ENCODE data around the gene SEMA3F. TPM values are rescaled to one million over a fixed set of nuclear protein-coding genes. Genes with fewer than 3 reads are reported as not detected.

SEMA3F gene
- total RNA-seq, 1 donor from 2014 or later, result 73.6 TPM

DNA sequence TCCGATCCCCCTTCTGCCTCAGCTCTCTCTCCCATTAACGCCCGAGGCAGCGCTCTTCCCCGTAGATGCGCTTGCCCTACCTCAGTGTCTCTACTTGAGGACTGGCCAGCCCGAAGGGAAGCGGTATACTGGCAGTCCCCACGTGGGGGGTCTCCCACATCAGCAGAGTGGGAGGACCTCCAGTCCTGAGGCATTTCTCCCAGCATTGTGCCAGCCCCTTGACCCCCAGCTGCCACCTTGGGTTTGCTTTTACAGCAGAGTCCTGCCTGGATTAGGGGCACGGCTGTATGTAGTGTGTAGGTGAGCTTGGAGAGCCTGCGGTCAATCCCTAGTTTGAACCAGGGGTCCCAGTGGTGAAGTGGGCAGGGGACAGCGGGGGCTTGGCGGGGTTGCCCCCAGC is 767 bp downstream of the SEMA3F start:
- DNase-seq (ENCODE audit: low read depth, low spot score), result no peak

DNA sequence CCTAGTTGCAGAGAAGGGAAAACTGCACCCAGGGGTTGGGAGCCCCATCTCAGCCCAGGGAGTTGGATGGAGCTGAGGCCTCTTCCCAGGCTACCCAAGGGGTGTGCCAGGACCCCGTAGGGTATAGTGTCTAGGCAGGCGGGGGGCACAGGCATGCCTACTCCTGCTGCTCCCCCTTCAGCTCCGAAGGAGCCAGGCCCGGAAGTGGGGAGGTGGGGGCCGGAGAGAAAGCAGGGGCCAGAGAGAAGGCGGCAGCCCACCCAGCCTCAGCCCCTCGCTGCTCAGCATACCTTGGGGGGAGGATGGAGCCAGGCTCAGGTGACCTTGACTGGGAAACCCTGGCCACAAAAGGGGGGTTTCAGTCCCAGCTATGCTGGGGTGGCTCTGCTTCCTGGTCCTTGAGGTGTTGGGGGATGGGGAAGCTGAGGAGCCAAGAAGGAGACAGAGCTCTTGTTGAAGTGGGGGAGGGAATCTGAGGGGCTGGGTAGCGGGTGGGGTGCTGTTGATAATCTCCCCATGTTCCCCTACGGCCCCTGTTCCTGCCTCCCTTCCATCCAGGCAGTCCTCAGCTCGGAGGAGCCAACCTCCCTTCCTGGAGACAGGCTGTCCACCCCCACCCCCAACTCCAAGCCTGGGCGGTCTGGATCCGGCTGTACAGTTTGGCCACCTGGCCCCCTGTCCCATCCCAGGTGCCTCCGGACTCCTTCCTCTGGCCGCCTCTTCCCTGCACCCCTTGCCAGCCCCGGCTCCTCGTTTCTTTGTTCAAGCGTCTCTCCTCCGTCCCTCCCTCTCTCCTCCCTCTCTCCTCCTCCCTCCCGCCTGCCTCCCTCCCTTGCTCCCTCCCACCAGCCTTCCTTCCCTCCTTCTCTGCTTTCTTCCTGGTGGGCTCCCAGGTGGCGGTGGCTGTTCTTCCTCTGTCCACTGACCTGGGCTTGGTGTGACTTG is 1.7 kb downstream of the SEMA3F start:
- DNase-seq (ENCODE audit: low read depth, low spot score), result no peak

DNA sequence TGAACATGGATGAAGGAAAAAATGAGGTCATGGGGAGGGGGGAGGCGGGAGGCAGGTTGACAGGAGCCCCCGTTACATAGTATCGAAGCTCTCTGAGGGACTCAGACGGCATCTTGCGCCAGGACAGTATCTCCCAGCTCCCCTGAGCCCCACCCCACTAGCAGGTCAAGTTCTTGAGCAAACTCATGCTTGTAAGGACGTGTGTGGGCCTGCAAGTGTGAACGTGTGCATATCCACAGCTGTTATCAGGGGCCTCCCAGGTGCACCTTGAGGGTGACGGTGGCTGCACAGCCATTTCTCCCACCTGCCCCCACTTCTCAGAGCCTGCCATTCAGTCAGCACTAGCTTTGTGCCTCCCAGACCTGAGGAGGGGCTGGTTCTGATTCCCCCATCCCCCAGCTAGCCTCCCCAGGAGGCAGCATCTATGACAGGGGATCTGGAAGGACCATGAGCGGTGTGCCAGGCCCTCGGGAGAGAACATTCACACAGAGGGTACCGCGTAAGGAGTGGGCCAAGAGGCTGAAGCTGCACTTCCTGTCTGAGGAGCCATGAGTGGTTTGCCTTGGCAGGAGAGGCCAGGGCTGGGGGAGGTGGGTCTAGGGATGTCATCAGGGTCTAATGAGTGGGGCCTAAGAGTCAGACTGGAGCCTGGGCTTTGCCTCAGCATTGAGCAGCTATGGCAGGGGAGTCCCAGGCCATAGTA is 2.9 kb downstream of the SEMA3F start:
- DNase-seq (ENCODE audit: low read depth, low spot score), result no peak

DNA sequence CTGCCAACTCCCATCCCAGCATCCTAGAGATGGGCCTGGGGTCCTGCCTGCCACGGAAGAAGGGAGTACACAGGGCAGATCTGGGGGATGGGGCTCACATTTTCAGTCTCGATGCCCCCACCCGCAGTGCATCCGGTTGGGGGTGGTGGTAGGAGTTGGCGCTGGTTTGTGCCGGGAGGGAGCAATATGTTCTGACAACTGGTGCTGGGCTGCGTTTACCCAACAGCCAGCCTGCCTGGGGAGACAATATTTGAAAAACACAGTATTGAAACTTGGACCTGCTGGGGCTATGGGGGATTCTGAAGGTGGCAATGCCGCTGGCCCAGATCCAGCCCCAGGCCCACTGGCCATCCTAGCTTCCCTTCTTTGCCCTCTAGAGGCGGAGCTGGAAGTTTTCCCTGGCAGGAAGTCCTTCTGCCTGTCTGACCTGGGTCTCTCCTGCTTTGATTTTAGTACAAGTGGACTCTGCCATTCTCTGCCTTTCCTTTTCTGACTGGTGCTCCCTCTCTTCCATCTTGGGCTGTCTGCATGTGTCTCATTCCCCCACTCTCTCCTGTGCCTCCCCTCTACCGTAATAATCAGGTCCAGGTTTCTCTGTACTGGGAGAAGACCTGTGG is 3.5 kb downstream of the SEMA3F start:
- no peak for DNase-seq (ENCODE audit: low read depth, low spot score)

DNA sequence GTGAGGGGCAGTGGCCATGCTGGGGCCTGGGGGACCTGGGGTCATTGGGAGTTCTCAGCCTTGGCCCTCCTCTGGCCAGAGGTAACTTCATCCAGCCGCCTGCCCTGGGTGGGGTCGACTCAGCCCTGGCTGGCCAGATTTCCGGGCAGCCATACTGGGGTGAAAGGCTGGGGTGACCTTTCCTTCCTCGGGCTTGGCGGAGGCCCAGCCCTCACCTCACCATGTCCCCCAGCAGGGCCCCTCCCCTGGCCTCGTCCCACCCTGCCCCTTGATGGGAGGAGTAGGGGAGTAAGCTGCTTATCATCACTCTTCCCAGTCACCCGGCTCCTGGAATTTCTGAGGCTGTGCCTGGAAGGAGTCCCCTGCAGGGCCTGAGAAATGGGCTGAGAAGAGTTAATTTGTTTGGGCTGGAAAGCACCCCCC is 5.4 kb downstream of the SEMA3F start:
- DNase-seq (ENCODE audit: low read depth, low spot score), result no peak

DNA sequence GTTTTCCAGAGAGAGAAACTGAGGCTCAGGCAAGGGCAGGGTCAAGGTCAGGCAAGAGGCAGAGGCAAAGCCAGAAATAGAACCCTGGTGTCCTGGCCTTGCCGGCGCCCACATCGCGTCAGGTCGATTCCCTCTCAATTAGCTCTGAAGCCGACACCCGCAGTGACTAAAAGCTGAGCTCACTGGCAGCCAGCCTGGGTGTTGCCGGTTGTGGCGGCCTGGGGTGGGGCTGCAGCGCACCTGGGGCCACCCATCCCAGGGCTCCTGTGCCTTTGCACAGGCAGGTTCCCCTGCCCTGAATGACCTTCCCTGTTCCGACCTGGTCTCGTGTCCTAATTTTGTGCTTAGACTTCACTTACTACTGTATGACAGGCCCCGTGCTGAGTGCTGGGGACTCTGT is 6.2 kb downstream of the SEMA3F start:
- no peak for DNase-seq (ENCODE audit: low read depth, low spot score)

DNA sequence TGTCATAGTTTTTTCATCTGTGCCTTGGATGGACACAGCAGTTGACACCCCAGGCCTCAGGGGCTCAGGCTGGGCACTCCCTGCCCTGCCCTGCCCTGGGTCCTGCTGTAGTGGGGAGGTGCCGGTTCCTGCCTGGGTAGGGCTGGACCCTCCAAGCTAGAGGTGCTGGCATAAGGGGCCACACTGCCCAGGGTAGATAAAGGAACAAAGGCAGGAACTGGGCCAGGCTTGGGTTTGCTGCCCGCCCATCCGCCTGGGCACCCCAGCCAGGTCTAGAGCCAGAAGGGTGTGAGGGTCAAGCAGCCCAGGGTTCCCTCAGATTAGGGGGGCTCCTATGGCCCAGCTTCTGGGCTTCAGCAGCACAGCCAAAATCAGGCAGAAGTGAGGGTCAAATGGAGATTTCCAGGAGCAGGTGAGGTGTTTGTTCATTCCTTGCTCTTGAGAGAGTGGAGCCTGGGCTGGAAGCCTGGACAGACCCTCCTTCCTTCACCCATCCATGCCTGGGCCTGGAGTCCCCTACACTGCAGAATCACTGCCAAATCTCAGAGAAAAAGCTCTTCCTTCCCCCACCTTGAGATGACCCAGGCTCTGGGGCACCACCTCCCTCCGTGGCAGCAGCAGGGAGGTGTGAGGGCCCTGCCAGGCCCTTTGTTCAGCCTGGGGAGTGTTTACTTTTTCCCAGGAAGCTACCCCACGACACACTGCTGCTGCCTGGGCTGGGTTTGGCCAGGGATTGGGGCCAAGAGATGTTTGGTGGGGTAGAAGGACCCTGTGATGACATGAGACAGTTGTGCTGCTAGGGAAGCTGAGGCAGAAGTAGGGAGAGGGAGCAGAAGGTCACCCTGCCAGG is 7.1 kb downstream of the SEMA3F start:
- DNase-seq (ENCODE audit: low read depth, low spot score), result no peak

DNA sequence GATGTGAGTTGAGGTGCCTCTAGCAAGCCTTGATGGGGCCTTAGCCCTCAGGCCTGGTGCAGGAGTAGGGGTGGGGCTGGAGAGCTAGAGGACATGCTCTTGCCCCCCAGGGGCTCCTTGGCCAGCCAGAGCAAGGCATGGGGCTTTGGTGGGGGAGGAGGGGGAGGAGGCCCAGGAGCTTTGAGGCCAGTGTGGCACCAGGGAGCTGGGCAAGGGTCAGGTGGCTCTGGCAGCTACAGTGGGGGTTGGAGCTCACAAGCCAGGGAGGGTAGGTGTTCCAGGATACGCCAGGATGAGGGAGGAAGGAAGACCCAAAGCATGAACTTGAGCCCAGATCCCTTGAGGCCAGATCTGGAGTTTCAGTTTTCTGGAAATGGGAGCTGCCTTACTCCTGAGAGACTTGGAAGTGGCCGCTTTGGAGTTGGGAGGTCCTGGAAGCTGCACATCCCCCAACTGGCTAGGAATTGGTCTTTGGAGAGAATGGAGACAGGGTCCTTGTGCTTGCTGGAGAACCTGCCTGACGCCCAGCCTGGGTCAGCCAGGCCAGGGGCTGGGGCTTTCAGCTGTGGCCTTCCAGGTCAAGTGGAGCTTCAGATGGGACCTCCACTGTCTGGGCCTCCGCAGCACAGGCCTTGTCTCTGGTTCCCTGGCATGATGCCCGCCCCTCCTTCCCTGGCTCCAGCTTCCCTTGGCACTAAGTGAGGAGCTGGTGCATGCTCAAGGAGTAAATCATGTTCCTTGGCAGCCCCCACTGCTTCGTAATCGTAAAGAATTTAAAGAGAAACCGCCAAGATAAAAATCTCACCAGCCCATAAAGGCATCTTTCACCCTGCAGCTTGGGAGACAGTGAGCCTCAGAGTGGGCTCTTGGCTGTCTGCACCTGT is 8.7 kb downstream of the SEMA3F start:
- peak; percentile 49 for DNase-seq (ENCODE audit: low read depth, low spot score)

DNA sequence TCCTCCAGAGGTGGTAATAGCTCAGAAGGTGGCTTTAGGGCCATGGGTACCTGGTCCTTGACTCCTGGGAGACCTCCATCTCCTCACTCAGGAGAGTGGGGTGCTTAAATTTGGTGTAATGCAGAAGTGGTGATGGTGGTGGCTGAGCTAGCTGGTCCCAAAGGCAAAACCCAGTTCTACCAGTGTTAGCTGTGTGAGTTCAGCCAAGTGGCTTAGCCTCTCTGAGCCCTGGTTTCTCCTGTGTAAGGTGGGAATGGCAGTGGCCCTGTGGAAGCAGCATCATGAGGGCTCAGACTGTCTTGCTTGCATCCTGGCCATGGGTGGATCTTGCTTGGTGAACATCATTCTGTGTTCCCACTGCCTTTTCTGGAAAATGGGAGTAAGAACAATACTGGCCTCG is 9.4 kb downstream of the SEMA3F start:
- DNase-seq (ENCODE audit: low read depth, low spot score), result no peak

DNA sequence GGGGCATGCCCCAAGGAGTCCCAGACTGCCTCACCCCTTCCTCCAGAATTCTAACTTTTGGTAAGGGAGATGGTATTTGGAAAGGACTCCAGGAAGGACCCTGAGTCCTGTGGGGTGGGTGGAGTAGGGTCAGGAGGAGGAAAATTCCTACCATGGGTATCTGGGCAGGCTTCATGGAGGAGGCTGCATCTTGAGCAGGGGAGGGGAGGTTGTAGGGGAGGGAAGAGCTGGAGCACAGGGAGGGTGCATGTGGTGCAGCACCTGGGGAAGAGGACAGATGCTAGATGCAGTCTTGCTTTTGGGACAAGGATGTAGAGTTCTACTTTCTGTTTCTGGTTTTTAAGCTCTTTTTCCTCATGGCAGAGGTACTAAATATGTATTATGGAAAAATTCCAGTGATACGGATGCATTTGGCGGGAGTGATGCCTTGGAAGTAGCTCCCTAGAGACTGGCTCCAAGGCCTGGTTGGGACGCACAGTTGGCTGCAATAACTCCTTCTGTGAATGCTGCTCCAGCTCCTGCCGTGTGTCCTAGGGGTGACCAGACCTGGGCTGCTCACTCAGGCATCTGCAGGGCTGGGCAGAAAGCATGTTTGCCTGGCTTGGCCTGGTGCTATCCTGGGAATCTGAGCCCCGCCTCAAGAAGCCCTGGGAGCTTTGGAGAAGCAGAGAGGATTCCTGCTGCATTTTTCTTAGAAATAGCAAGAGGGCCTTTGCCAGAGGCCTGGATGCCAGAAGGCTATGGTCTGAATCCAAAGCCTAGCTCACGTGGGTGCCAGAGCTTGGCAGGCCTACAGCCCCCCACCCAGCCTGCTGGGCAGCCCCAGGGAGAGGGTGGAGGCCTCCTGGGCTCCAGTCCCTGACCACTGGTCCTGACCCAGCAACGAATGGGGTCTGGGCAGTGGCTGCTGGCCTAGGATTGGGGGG is 10.1 kb downstream of the SEMA3F start:
- no peak for DNase-seq (ENCODE audit: low read depth, low spot score)

DNA sequence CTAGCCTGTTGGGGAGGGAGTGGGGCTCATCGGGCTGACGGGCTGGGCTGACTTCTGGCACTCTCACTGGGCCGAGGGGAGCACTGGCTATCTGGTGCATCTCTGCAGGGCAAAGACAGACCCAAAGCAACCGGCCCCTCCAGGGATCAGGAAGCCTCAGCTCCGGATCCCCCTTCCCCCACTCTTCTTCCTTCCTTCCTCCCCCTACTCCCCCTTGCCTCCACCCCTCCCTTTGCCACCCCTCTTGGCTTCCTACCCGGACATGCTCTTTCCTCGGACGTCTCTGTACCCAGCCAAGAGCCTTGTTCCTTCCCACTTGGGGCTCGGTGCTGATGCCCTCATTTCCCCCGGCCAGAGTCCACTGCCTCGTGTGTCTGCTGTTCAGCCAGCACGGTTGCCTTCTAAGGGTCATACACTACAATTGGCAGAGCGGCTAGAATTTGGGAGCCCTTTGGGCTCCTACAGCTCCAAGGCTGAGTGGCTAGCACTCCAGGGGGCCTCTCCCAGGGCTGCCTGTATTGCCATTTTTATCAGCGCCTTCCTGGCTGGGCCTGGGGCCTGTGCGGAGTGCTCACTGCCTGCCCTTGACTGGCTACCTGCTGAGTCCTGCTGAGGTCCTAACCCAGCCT is 10.9 kb downstream of the SEMA3F start:
- no peak for DNase-seq (ENCODE audit: low read depth, low spot score)

DNA sequence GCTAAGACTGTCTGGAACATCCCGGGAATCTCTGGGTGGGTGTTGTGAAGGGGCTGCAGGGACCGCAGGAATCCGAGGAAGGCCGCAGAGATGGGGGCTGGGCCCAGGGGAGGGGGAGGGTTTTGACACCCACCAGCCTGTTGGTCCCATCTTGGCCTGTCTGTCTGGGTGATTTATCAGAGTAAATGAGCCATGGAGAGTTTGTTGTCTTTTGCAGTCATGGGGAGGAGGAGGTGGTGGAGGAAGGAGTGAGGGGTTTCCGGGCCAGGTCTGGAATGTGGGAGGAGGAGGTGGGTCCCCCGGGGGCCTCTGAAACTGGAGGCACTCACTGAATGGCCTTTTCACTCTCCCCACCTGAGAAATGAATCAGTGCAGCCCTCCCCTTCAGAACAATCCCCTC is 11.5 kb downstream of the SEMA3F start:
- DNase-seq (ENCODE audit: low read depth, low spot score), result no peak

DNA sequence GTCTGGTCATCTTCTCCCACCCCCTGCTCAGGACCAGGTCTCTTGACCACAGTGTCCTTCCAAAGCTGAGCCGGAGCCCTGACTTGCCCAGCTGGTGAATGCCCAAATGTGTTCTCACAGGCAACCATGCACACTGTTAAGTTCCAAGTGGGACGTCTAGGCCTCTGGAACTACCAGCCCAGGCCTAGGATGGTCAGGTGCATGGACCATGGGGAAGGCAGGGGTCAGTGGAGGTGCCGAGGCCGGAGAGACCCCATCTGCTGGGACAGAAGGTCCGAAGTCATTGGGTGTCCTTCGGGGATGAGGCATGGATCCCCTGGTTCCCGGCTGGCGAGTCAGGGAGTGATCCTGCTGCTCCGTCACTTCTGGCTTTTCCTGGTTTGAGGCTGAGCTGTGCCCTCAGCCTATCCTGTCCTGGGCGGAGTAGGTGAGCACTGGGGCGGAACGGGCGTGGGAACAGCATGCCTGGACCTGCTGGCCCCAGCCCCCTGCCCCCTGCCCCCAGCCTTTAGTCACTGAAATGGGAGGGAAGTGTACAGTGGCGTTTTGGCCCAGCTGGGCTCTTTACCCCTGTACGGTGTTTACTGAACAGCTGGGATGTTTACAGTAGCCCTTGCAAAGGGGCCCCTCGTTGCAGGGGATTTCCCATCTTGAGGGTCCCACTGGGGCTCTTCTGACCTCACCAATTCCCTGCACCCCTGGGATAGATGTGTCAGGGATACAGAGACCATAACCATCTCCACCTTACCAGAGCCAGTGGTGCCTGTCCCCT is 12.1 kb downstream of the SEMA3F start:
- DNase-seq (ENCODE audit: low read depth, low spot score), result no peak

DNA sequence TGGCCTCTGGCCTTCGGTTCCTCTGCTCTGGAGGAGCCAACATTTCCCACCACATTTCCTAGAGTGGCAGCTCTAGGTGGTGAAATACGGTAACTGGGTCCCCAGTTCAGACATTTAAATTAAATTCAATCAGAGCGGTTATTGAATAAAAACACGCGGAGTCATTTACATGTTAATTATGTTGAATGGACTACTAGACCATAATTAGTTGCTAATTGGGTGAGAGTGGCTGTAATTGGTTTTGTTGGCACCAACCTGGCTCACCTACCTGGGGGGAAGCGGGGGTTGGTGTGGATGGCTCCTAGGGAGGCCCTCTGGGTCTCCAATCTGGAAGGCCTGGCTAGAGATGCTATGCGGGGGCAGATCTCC is 12.7 kb downstream of the SEMA3F start:
- no peak for DNase-seq (ENCODE audit: low read depth, low spot score)

DNA sequence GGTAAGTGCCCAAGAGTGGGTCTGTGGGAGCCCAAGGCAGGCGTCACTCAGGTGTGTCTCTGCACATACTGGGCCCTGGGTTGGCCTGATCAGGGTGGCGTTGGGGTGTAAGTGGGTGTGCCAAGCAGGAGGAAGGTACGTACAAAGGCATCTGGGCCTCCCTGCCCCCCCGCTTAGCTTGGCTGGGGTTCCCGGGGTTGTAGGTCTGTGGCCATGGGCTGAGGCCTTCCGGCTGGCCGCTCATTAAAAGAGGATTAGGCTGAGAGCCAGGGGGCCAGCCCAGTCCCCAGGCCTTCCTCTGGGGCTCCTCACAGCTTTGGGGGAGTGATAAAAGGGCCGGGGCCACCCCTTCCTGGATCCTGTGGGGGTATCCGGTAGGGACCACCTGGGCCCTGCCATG is 13.3 kb downstream of the SEMA3F start:
- no peak for DNase-seq (ENCODE audit: low read depth, low spot score)

DNA sequence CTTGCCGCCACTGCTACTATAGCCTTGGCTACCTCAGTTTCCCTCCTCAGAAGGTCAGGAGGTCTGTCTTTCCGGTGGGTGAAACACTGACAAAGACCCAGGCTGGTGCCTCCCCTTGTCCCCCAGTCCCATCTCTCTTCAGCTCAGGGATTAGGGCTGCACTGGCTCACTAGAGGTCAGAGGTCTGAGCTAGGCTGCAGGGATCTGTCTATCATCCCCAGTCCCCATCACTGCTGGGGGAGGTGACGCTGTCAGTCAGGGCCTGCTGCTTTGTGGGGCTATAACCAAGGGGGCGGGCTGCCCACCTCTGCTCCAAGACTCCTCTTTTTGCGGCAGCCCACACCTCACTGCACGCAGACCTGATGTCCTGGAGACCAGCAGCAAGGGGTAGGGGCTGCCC is 13.7 kb downstream of the SEMA3F start:
- no peak for DNase-seq (ENCODE audit: low read depth, low spot score)

DNA sequence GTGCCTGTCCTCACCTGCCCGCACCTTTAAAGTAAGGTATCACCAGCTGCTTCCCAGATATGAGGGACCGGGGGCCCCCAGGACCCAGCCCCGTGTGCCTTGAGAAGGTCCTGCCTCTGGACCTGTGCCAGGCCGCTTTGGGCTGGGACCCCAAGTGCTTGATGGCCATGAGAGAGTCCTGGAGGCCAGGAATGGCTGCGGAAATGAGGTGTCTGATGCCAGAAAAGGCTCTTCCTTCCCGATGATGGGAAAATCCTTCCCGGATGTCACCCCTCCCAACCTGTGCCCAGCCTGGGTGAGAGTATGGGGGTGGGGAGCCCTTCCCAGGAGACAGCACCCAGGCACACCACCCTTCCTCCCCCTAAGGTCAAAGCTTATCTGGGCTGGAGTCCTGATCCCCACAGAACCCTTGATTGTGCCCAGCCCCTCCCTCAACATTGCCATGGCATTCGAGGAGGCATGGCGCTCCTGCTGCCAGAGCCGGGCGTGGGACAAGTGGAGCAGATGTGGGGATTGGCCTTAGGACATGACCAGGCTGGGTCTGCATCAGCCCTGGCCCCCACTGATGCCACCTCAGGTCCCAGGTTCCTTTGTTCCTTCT is 14.2 kb downstream of the SEMA3F start:
- no peak for DNase-seq (ENCODE audit: low read depth, low spot score)

DNA sequence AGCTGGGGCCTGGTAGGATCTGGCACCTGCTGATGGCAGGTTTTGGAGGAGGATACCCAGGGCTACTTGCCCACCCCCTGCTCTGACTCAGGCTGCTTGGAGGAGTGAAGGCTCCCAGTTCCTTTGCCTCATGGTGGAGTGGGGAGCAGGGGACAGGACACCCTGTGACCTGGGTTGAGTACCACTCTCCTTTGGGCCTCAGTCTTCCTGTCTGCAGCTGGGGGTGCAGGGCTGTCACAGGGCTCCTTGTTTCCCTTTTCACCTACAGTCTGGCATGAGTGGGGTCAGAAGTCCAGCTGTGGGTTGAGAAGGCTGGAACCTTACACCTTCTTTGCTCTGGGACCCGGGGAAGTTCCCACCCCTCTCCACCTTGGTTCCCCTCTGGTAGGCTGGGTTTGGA is 14.7 kb downstream of the SEMA3F start:
- DNase-seq (ENCODE audit: low read depth, low spot score), result no peak
